BE2C (cell line): ENCODE data around the gene UNC13B.

Experiments
- DNase-seq: peaks from one replicate; pipeline ENCODE4 v3.0.0-alpha.2; 2020
- H3K27me3 ChIP-seq: fragments of 250-450 bp; sonication (Bioruptor Pico); 2 replicates; pipeline ENCODE4 v1.5.1; 2020; ENCODE audit warnings: mild to moderate bottlenecking
- H3K36me3 ChIP-seq: fragments of 250-450 bp; sonication (Bioruptor Pico); 2 replicates; pipeline ENCODE4 v1.5.1; 2020; ENCODE audit warnings: mild to moderate bottlenecking
- H3K4me1 ChIP-seq: fragments of 250-450 bp; sonication (Bioruptor Pico); 2 replicates; pipeline ENCODE4 v1.5.1; 2020
- H3K4me3 ChIP-seq: 2 replicates; pipeline ENCODE4 v1.5.1; 2011; ENCODE audit warnings: low read depth, low read length
- H3K9me3 ChIP-seq: fragments of 250-450 bp; sonication (Bioruptor Pico); 2 replicates; pipeline ENCODE4 v1.5.1; 2020
- CTCF ChIP-seq: IDR thresholded peaks from 2 replicates; pipeline ENCODE4 v1.5.1; 2012; ENCODE audit warnings: mild to moderate bottlenecking, low read depth, low read length

Gene UNC13B

GRCh38 chr9:35342221-35342958, 180.6 kb downstream of the UNC13B start:
- no peaks in the 10 kb centered on the region for H3K27me3 ChIP-seq
- TF ChIP-seq CTCF, result no peak
- H3K4me1 ChIP-seq, result peaks cover 6% of the 10 kb centered on the region; the same call in 1 of the 2 replicates
- no peak for DNase-seq
- no peak overlapping the region for H3K4me3 ChIP-seq
- H3K36me3 ChIP-seq, result no peaks in the 10 kb centered on the region
- H3K9me3 ChIP-seq, result no peaks in the 10 kb centered on the region

- no peak for TF ChIP-seq CTCF
- Histone ChIP-seq H3K9me3 (no peaks in the 10 kb centered on the region), H3K4me1 (no peaks in the 10 kb centered on the region), H3K36me3 (no peaks in the 10 kb centered on the region), H3K4me3 (no peak overlapping the region), H3K27me3 (no peaks in the 10 kb centered on the region)
- no peak for DNase-seq
These were observed 186.3 kb downstream of the UNC13B start for GRCh38 chr9:35348109-35348508.

GRCh38 chr9:35349287-35349990, 187.6 kb downstream of the UNC13B start:
- no peak overlapping the region for H3K4me3 ChIP-seq
- no peak for TF ChIP-seq CTCF
- H3K9me3 ChIP-seq, result no peaks in the 10 kb centered on the region
- no peak for DNase-seq
- H3K36me3 ChIP-seq, result no peaks in the 10 kb centered on the region
- H3K4me1 ChIP-seq, result no peaks in the 10 kb centered on the region
- H3K27me3 ChIP-seq, result no peaks in the 10 kb centered on the region

GRCh38 chr9:35350212-35350611, 188.4 kb downstream of the UNC13B start:
- DNase-seq, result no peak
- Histone ChIP-seq H3K36me3 (no peaks in the 10 kb centered on the region), H3K9me3 (no peaks in the 10 kb centered on the region), H3K4me3 (no peak overlapping the region), H3K4me1 (no peaks in the 10 kb centered on the region), H3K27me3 (no peaks in the 10 kb centered on the region)
- no peak for TF ChIP-seq CTCF

GRCh38 chr9:35350827-35351549, 189.2 kb downstream of the UNC13B start:
- Histone ChIP-seq H3K9me3 (no peaks in the 10 kb centered on the region), H3K4me3 (no peak overlapping the region), H3K27me3 (no peaks in the 10 kb centered on the region), H3K36me3 (no peaks in the 10 kb centered on the region), H3K4me1 (no peaks in the 10 kb centered on the region)
- no peak for DNase-seq
- no peak for TF ChIP-seq CTCF
